C1 segment of cervical spinal cord (tissue), 14 donors: Measurements from ENCODE around the gene CACNA2D4.
"Not testable (repeated sequence)": the region's sequence is repeated elsewhere in the genome, so short reads cannot be mapped to it uniquely, and the experiment has no call there.

Experiments used
- DNase-seq, 14 donors: peaks; one replicate each; lab custom pipeline; 2025; lab: John Stamatoyannopoulos, UW

The CACNA2D4 gene

GRCh38 chr12:1918081-1918883, at the start of gene CACNA2D4:
Gene CACNA2D4, minus strand, starts transcription at chr12:1918652. Its CDS starts 179 bp downstream, at chr12:1918473.
- DNase-seq, result no peak

GRCh38 chr12:1966561-1967226, 48.2 kb upstream of the CACNA2D4 start:
- DNase-seq, result no peak

GRCh38 chr12:1965916-1966315, 47.5 kb upstream of the CACNA2D4 start:
- no peak for DNase-seq

- no peak for DNase-seq
Observed at GRCh38 chr12:1962051-1963020, 43.9 kb upstream of the CACNA2D4 start.

- no peak for DNase-seq
Observed at GRCh38 chr12:1956716-1957115, 38.3 kb upstream of the CACNA2D4 start.

- no peak for DNase-seq
Observed at GRCh38 chr12:1949771-1950470, 31.5 kb upstream of the CACNA2D4 start.

GRCh38 chr12:1948883-1949282, 30.4 kb upstream of the CACNA2D4 start:
- DNase-seq, result no peak

- DNase-seq, result no peak
Observed at GRCh38 chr12:1947081-1947480, 28.6 kb upstream of the CACNA2D4 start.

- DNase-seq, result no peak
Observed at GRCh38 chr12:1946296-1946695, 27.8 kb upstream of the CACNA2D4 start.

- DNase-seq, result not testable (repeated sequence)
Observed at GRCh38 chr12:1945502-1945901, 27.1 kb upstream of the CACNA2D4 start.

GRCh38 chr12:1939801-1940607, 21.6 kb upstream of the CACNA2D4 start:
- peak in 12 of 14 donors; percentile 40 to 89 (median 72) for DNase-seq

- no peak for DNase-seq
Observed at GRCh38 chr12:1939331-1939730, 20.9 kb upstream of the CACNA2D4 start.

GRCh38 chr12:1937481-1938224, 19.2 kb upstream of the CACNA2D4 start:
- DNase-seq, result no peak

GRCh38 chr12:1936406-1937320, 18.2 kb upstream of the CACNA2D4 start:
- DNase-seq, result peak in 12 of 14 donors; percentile 48 to 84 (median 66)

GRCh38 chr12:1935700-1936378, 17.4 kb upstream of the CACNA2D4 start:
- peak in 9 of 14 donors; percentile 14 to 67 (median 46) for DNase-seq

GRCh38 chr12:1935242-1935641, 16.8 kb upstream of the CACNA2D4 start:
- no peak for DNase-seq

GRCh38 chr12:1934831-1935230, 16.4 kb upstream of the CACNA2D4 start:
- DNase-seq, result no peak

- DNase-seq, result no peak
Observed at GRCh38 chr12:1934068-1934467, 15.6 kb upstream of the CACNA2D4 start.
